ENCODE results near the gene WDR46. TPM values are rescaled to one million over a fixed set of nuclear protein-coding genes. Genes with fewer than 3 reads are reported as not detected.

WDR46 gene
- total and polyA plus RNA-seq, 2 donors (not counting 3 experiments of a cell fraction or from before 2014, with no cell fraction given) = 61.4 to 71.2 TPM

- Histone ChIP-seq H3K4me2 (ENCODE audit: insufficient read depth, low read length) (peak within 1 kb of the TSS; percentile 39), H3K9me3 (replicated peaks; ENCODE audit: control insufficient read depth, insufficient read depth, low read length) (no peaks in the 10 kb centered on the region), H4K20me1 (replicated peaks; ENCODE audit: control insufficient read depth, extremely low read depth, insufficient read depth, low read length) (peaks cover 5% of the 10 kb centered on the region), H3K9ac (replicated peaks; ENCODE audit: extremely low read depth, insufficient read depth, low read length) (no peak within 1 kb of the TSS), H3K27me3 (ENCODE audit: control insufficient read depth in 2 of 2, insufficient read depth in 2 of 2, low read length in 2 of 2) (no peaks in the 10 kb centered on the region), H3K4me1 (ENCODE audit: control insufficient read depth, extremely low read depth, insufficient read depth, low read length) (peaks cover 43% of the 10 kb centered on the region), H3K27ac (ENCODE audit: insufficient read depth, low read depth, low read length) (peak within 1 kb of the TSS; percentile 4), H3K4me3 (replicated peaks in 1 of 3; ENCODE audit: insufficient read depth in 1 of 3, low read depth in 1 of 3, low read length in 3 of 3) (peak within 1 kb of the TSS in 2 of 3 experiments; percentile 26 to 53), H3K9me1 (replicated peaks; ENCODE audit: control insufficient read depth, extremely low read depth, insufficient read depth, low read length) (no peaks in the 10 kb centered on the region), H2AFZ (ENCODE audit: low read depth, low read length) (no peak within 1 kb of the TSS), H3K36me3 (ENCODE audit: control insufficient read depth in 2 of 2, extremely low read depth in 1 of 2, insufficient read depth in 2 of 2, low read length in 2 of 2) (peaks cover 8 to 38% of the 10 kb centered on the region in 2 experiments), H3K79me2 (ENCODE audit: control insufficient read depth, insufficient read depth, low read length) (peaks cover 38% of the 10 kb centered on the region)
- DNase-seq (ENCODE audit: low read depth, low spot score) = peak; percentile 67
- FAIRE-seq = peak; percentile 73
- dilution Hi-C loops (cut with MboI; ENCODE audit: extremely low pct_ligation_motif_present, low sequenced_read_pairs) (no loop called here), intact Hi-C loops (cut with micrococcal nuclease) (loop anchor here (2.0 kb wide), 1 partner anchor 36 kb away; no protein-coding TSS in a partner anchor)
- CTCF ChIA-PET = interaction anchor here (0.7 to 4.0 kb wide), 16 partner anchors 10 to 149 kb away, joined by 3 to 39 read pairs (median 4); partner anchors contain the start of genes PFDN6, RGL2, TAPBP and WDR46
- POLR2A ChIA-PET = interaction anchor here (1.0 to 2.3 kb wide), 4 partner anchors 12 to 305 kb away, joined by 4 to 8 read pairs (median 4); partner anchors contain the start of genes PFDN6 and WDR46
- TF ChIP-seq CTCF (IDR thresholded peaks at IDR 0.05; ENCODE audit: extremely low read depth in 1 of 2, insufficient read depth in 1 of 2, low read depth in 1 of 2, low read length in 2 of 2) (peak; percentile 35 to 66), GATA2 (IDR thresholded peaks at IDR 0.05; ENCODE audit: insufficient read depth, insufficient read length, low read depth, low read length) (no peak), JUN (IDR thresholded peaks at IDR 0.05; ENCODE audit: borderline replicate concordance, insufficient read depth, insufficient read length, low read depth) (no peak), EZH2 (IDR thresholded peaks at IDR 0.05; ENCODE audit: borderline replicate concordance, low read depth, low read length, severe bottlenecking) (no peak), MYC (IDR thresholded peaks at IDR 0.05; ENCODE audit: low read depth, low read length) (no peak), FOS (IDR thresholded peaks at IDR 0.05; ENCODE audit: borderline replicate concordance, insufficient read depth, low read length) (no peak), POLR2AphosphoS5 (IDR thresholded peaks at IDR 0.05; ENCODE audit: insufficient read depth, low read depth, low read length) (peak; percentile 99), POLR2A (IDR thresholded peaks at IDR 0.05; ENCODE audit: low read depth, low read length) (peak; percentile 96), MAX (IDR thresholded peaks at IDR 0.05; ENCODE audit: insufficient read depth, insufficient read length) (no peak)
- no TSS peak for BruUV-seq (replicated peaks)
Observed at GRCh38 chr6:33276864-33277662, 12.0 kb downstream of the WDR46 start, which contains the start of gene B3GALT4. Gene B3GALT4, plus strand, starts transcription at chr6:33277123. Its CDS starts 297 bp downstream, at chr6:33277420.
